Measurements from ENCODE around the gene CRISP2.

The CRISP2 gene

DNA sequence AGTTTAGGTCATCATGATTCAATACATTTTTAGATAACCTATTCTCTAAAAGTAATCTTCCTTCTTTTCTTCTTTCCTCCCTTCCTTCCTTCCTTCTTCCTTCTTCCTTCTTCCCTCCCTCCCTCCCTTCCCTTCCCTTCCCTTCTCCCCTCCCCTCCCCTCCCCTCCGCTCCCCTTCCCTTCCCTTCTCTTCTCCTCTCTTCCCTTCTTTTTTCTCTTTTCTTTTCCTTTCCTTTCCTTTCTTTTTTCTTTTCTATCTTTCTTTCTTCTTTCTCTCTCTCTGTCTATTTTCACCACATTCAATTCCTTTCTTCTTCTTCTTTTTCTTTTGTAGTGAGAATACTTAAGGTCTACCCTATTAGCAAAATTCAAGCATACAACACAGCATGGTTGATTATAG, 59.4 kb downstream of the CRISP2 start:
- DNase-seq (ENCODE audit: low spot score), result no peak

DNA sequence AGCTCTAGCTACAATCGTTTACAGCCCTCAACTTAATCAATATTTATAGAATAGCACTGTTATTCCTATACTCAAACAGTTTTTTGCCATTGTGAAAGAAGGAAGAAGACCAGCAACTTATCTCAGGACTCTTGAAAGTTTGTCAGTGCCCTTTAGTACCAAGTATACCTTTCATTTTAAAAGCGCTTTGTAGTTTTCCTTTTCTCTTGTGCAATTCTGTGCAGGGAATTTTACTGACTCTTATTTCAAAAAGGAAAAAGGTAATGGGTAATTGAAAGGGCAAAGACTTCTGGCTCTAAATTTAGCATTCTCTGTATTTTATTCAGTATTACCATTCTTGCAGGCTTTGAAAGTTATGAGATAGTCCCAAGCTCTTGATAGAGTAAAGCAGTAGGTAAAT, 59.9 kb downstream of the CRISP2 start:
- no peak for DNase-seq (ENCODE audit: low spot score)

DNA sequence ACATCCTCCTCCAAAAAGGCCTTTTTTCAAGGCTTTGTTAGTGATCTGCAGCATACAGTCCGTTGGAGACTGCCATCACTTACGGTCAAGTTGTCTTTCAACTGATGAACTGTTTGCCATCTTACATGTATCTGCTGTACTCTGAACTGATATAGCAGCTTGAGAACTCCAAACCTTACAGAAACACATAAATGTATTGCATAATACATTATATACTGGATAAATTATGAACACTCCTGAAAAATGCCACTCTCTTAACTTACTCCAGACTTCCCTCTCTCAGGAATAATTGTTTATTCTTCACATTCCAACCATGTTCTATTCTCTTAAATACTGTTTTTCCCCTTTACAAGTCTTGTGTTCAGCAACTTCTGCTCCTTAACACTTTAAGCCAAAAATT, 62.1 kb downstream of the CRISP2 start:
- no peak for DNase-seq (ENCODE audit: low spot score)

DNA sequence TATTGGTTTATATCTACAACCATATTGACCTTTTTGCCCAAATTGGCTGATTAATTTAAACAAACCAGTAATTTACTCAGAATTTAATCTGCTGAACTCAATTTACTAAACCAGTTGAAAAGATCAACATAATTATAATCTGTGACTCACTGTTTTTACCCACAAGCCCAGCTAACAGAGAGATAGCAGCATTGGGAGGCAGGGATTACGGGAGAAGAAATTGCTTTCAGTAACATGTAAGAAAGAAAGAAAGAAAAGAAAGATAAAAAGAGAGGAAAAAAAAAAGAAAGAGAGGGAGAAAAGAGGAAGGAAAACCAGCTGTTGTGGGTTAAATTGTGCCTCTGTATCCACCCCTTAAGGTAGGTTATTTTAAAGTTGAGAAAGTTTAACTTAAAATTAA, 63.4 kb downstream of the CRISP2 start:
- DNase-seq (ENCODE audit: low spot score), result no peak

DNA sequence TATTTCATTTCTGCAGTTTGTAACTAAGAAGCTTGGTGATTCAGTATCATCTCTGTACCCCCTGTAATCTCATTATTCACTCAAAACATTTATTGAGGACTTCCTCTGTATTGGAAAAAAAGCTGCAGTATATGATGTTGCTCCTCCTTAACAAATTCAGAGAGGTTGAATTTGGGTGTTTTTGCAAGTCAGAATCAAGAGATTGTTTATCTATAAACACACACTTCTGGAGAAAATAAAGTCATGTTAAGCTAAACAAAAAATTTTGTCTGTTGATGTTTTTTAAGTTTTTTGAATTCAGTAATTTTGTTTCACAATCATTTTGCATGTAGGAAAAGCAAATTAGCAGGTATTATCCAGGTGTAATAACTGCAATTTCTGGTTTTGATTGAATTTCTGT, 65.3 kb downstream of the CRISP2 start:
- DNase-seq (ENCODE audit: low spot score), result no peak

DNA sequence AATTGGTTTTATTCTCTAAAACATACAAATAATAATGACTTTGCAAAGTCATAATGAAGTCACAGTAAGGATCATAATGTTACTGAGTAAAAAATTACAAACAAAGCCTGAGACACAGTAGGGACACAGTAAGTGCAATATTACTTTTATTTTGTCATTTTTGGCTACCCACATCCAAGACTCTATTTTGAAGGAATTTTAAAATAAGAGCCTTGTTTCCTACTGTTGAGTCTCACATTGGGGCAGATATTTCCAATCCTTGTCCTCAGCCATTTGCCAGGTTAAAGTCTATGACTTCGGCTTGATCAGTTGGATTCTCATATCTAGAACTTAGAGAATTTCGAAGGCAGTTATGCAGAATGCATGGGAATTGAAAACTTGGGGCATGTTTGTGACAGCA, 65.9 kb downstream of the CRISP2 start:
- no peak for DNase-seq (ENCODE audit: low spot score)

DNA sequence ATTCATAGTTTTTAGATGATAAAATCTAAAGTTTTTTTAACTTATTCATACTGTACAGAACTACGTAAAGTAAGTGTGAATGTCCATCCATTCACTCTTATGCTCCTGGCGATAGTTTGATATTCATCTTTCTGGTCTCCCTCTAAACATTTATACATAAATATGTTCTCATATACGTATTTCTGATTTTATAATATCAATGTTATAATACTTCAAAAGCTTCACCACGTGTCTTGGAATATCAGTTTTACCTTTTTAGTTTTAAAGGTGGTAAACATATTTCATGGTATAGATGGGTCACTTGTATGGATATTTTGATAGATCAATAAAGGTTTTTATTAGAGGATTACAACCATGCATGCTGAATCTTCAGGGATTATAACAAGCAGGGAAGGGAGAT, 66.4 kb downstream of the CRISP2 start:
- DNase-seq (ENCODE audit: low spot score), result no peak

DNA sequence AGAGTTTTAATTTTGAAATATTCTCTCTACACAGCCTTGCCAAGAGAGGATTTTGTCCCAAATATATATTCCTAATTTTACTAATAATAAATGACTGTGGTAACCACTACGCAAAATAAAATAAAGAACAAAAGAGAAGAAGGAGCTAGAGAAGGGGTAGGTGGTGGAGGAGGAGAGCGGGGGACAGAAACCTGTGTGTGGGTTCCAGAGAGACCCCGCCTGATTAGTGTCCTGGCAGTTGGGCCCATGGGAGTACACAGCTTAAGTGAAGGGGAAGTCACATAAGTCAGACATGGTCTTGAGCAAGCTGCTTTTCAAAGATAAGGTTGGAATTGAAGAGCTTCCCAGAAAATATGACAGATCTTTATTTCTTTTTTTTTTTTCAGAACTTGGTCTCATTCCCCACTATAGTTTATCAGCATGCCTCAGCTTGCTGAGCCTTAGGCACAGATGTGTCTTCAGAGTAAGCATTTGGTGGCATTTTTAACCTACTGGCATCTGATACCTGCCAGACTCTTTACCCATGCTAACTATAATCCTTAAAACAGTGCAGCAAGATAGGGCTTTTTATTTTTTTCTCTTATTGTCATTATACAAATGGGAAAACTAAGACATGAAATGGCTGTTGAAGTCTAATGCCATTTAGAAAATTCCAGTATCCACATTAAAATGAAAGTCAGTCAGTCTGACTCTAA, 67.1 kb downstream of the CRISP2 start:
- no peak for DNase-seq (ENCODE audit: low spot score)

DNA sequence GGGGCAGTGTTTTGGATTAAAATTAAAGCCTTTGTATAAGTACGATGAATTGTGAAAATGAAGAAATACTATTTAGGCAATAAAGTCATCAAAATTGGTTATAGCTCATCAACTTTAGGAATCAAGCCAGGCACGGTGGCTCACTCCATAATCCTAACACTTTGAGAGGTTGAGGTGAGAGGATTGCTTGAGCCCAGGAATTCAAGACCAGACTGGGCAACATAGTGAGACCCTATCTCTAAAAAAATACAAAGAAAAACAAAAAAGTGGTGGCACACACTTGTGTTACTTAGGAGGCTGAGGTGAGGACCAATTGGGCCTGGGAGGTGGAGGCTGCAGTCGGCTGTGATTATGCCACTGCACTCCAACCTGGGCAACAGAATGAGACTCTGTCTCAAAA, 68.2 kb downstream of the CRISP2 start:
- no peak for DNase-seq (ENCODE audit: low spot score)
